NT2/D1 (cell line): ENCODE data around the gene LRRC45.

Experiments used
- SUZ12 ChIP-seq: IDR thresholded peaks from 2 replicates; pipeline ENCODE4 v1.6.1; 2011; ENCODE audit not compliant: insufficient read length, insufficient read depth; ENCODE audit errors: extremely low read depth
- YY1 ChIP-seq: IDR thresholded peaks from 2 replicates; pipeline ENCODE4 v1.6.1; 2011; ENCODE audit not compliant: insufficient read length, insufficient read depth
- ZNF274 ChIP-seq: IDR thresholded peaks from 2 replicates; pipeline ENCODE4 v1.6.1; 2011; ENCODE audit warnings: mild to moderate bottlenecking, low read depth, low read length

- TF ChIP-seq ZNF274 = no peak
- no peak for TF ChIP-seq YY1
- TF ChIP-seq SUZ12 = no peak
Measured at GRCh38 chr17:82050761-82051641, 27.9 kb downstream of the LRRC45 start.
